K562 (cell line): Measurements from ENCODE around the gene CLCN6. TPM values are rescaled to one million over a fixed set of nuclear protein-coding genes. Genes with fewer than 3 reads are reported as not detected.

Experiments
- ATF3 ChIP-seq, 2 experiments: fragments of 450-650 bp in 1 of 2; sonication (generic) in 1 of 2; formaldehyde crosslinking in 1 of 2; IDR thresholded peaks in 1 of 2; conservative IDR thresholded peaks in 1 of 2; 2 replicates each; pipeline versions ENCODE4 v1.6.1 to v1.8.1; 2016 to 2023; ENCODE audit warnings: mild to moderate bottlenecking in 2 of 2, moderate library complexity in 2 of 2, inconsistent platforms in 1 of 2, missing genetic modification reagents in 1 of 2
- CBFA2T2 ChIP-seq: fragments of 450-650 bp; conservative IDR thresholded peaks from 2 replicates; pipeline ENCODE4 v1.6.1; 2017; ENCODE audit warnings: mild to moderate bottlenecking
- CREBBP ChIP-seq: IDR thresholded peaks from one replicate; pipeline ENCODE4 v1.6.1; 2012; ENCODE audit warnings: low read depth, mild to moderate bottlenecking, control low read depth, inconsistent platforms, low read length
- EHMT2 ChIP-seq: fragments of 450-650 bp; IDR thresholded peaks from 2 replicates; pipeline ENCODE4 v1.6.1; 2018; ENCODE audit warnings: antibody characterized with exemption
- FOXA3 ChIP-seq, 2 experiments: fragments of 450-650 bp in 1 of 2; sonication (generic) in 1 of 2; formaldehyde crosslinking; IDR thresholded peaks in 1 of 2; conservative IDR thresholded peaks in 1 of 2; 2 replicates each; pipeline versions ENCODE4 v1.4.0 to v1.8.0; 2020 to 2022; ENCODE audit warnings: mild to moderate bottlenecking in 2 of 2, missing genetic modification reagents in 1 of 2
- GTF2B ChIP-seq: IDR thresholded peaks from 2 replicates; pipeline ENCODE4 v1.6.1; 2011; ENCODE audit not compliant: insufficient read length; ENCODE audit errors: extremely low read depth
- HCFC1 ChIP-seq: IDR thresholded peaks from 2 replicates; pipeline ENCODE4 v1.6.1; 2012; ENCODE audit warnings: low read depth, low read length, improper control_type of control experiment
- KAT8 ChIP-seq: fragments of 450-650 bp; IDR thresholded peaks from 2 replicates; pipeline ENCODE4 v1.6.1; 2016; ENCODE audit warnings: low read depth, mild to moderate bottlenecking
- NEUROD1 ChIP-seq: fragments of 150-350 bp; IDR thresholded peaks from 2 replicates; pipeline ENCODE4 v1.6.1; 2014; ENCODE audit warnings: borderline replicate concordance, low read length, low read depth; ENCODE audit not compliant: partially characterized antibody
- NFE2L1 ChIP-seq: fragments of 450-650 bp; IDR thresholded peaks from 2 replicates; pipeline ENCODE4 v1.6.1; 2016; ENCODE audit warnings: missing genetic modification characterization, low read depth, mild to moderate bottlenecking, missing compliant biosample characterization, moderate library complexity, borderline replicate concordance
- NR2C2 ChIP-seq, 2 experiments: fragments of 200-800 bp in 1 of 2; sonication (Bioruptor generic) in 1 of 2; sonication (generic) in 1 of 2; formaldehyde crosslinking in 1 of 2; IDR thresholded peaks; 2 replicates each; pipeline versions ENCODE4 v1.6.1 to v1.8.0; 2016 to 2022; ENCODE audit warnings: mild to moderate bottlenecking in 1 of 2, missing compliant biosample characterization in 1 of 2, missing genetic modification characterization in 1 of 2, missing genetic modification reagents in 1 of 2
- POLR2G ChIP-seq: fragments of 200-400 bp; formaldehyde crosslinking; IDR thresholded peaks from 2 replicates; pipeline ENCODE4 v1.6.1; 2017; ENCODE audit warnings: low read depth, mild to moderate bottlenecking, antibody characterized with exemption, low read length, moderate library complexity
- RBM17 ChIP-seq: fragments of 200-400 bp; formaldehyde crosslinking; IDR thresholded peaks from 2 replicates; pipeline ENCODE4 v1.6.1; 2017; ENCODE audit warnings: low read depth, mild to moderate bottlenecking, low read length, borderline replicate concordance
- RBM39 ChIP-seq: fragments of 200-400 bp; formaldehyde crosslinking; optimal IDR thresholded peaks from 2 replicates; pipeline ENCODE3; 2018; ENCODE audit warnings: low read depth, low read length
- SIX5 ChIP-seq, 2 experiments: IDR thresholded peaks; 2 replicates each; pipeline ENCODE4 v1.6.1; 2011; ENCODE audit warnings: low read length in 2 of 2, borderline replicate concordance in 1 of 2, low read depth in 1 of 2, mild to moderate bottlenecking in 1 of 2, moderate library complexity in 1 of 2; ENCODE audit not compliant: insufficient read depth in 1 of 2
- SMARCB1 ChIP-seq: IDR thresholded peaks from 2 replicates; pipeline ENCODE4 v1.6.1; 2011; ENCODE audit warnings: improper control_type of control experiment, low read depth; ENCODE audit not compliant: insufficient read length
- SRSF7 ChIP-seq: fragments of 200-400 bp; formaldehyde crosslinking; optimal IDR thresholded peaks from 2 replicates; pipeline ENCODE3; 2017; ENCODE audit warnings: mild to moderate bottlenecking, low read depth, low read length
- SRSF9 ChIP-seq: fragments of 200-400 bp; formaldehyde crosslinking; IDR thresholded peaks from 2 replicates; pipeline ENCODE4 v1.6.1; 2017; ENCODE audit warnings: low read depth, low read length, borderline replicate concordance
- TARDBP ChIP-seq: fragments of 450-650 bp; IDR thresholded peaks from 2 replicates; pipeline ENCODE4 v1.6.1; 2016
- TCF3 ChIP-seq: sonication (generic); formaldehyde crosslinking; IDR thresholded peaks from 2 replicates; pipeline ENCODE4 v1.4.0; 2020; ENCODE audit warnings: mild to moderate bottlenecking, missing genetic modification reagents
- TRIM28 ChIP-seq: fragments of 450-650 bp; IDR thresholded peaks from 2 replicates; pipeline ENCODE4 v1.6.1; 2017
- YY1 ChIP-seq, 3 experiments: IDR thresholded peaks; 2 replicates each; pipeline ENCODE4 v1.6.1; 2011; ENCODE audit warnings: low read length in 2 of 3, mild to moderate bottlenecking in 2 of 3, moderate library complexity in 2 of 3, borderline replicate concordance in 1 of 3, control low read depth in 1 of 3, low read depth in 1 of 3; ENCODE audit not compliant: insufficient read depth in 3 of 3, insufficient replicate concordance in 2 of 3, control insufficient read depth in 1 of 3, insufficient read length in 1 of 3; ENCODE audit errors: extremely low read depth in 1 of 3
- ZEB2 ChIP-seq: fragments of 450-650 bp; IDR thresholded peaks from 2 replicates; pipeline ENCODE4 v1.6.1; 2016
- ZNF347 ChIP-seq: fragments of 450-650 bp; formaldehyde crosslinking; IDR thresholded peaks from 2 replicates; pipeline ENCODE4 v1.4.0; 2020; ENCODE audit warnings: low read depth, mild to moderate bottlenecking, moderate library complexity
- ZNF444 ChIP-seq: fragments of 250-450 bp; sonication (Bioruptor Pico); IDR thresholded peaks from 2 replicates; pipeline ENCODE4 v1.4.0; 2020; ENCODE audit warnings: mild to moderate bottlenecking, moderate library complexity
- ZNF583 ChIP-seq: fragments of 250-450 bp; sonication (Bioruptor Pico); IDR thresholded peaks from 2 replicates; pipeline ENCODE4 v1.4.0; 2020
- polyA plus RNA-seq, 8 experiments: library from polyadenylated mRNA; depleted of rRNA in 4 of 8; stranded (reverse) in 5 of 8; unstranded in 3 of 8; fragments of >200 nt; fragmentation: Nextera tagmentation in 2 of 8; fragmentation: Illumina TruSeq in 1 of 8; extraction: Ambion mirVana in 2 of 8; extraction: Trizol in 1 of 8; gene quantifications; 2 replicates each; pipeline versions ENCODE4 v1.2.1 to v1.2.3, GENCODE V29; 2011 to 2014; ENCODE audit warnings: inconsistent platforms in 1 of 8, missing spikeins in 1 of 8
- total RNA-seq, 7 experiments: library from RNA; depleted of rRNA in 6 of 7; stranded (reverse); fragments of >200 nt in 6 of 7; fragmentation: Illumina TruSeq in 2 of 7; extraction: Trizol in 2 of 7; gene quantifications; 2 replicates each; pipeline versions ENCODE4 v1.2.1 to v1.2.3, GENCODE V29; 2011 to 2021; ENCODE audit warnings: low replicate concordance in 1 of 7

The CLCN6 gene
- total and polyA plus RNA-seq, 9 of the 15 experiments (the other 6 are each of a cell fraction or from before 2014, with no cell fraction given) = 2.0 to 21.8 (median 13.6) TPM

GRCh38 chr1:11805422-11806306 lies at the start of gene CLCN6, which contains the start of gene MTHFR (continued):
- TF ChIP-seq CREBBP (no peak), SRSF7 (no peak), GTF2B (no peak), RBM39 (no peak), SMARCB1 (no peak), FOXA3 (CRISPR knock-in tag; conservative IDR thresholded peaks at IDR 0.05 in 1 of 2, IDR thresholded peaks at IDR 0.05 in 1 of 2) (peak in 1 of 2 experiments; percentile 21; a peak in 1 of 4 replicates), KAT8 (no peak), NFE2L1 (tag) (no peak), HCFC1 (peak; percentile 73), ZNF347 (CRISPR knock-in tag) (no peak), TRIM28 (0 out of 2 replicates have a peak, but pooled peaks have one; percentile 20), TARDBP (peak; percentile 72; the same call in 1 of the 2 replicates), RBM17 (no peak), CBFA2T2 (no peak), EHMT2 (no peak), ATF3 (IDR thresholded peaks at IDR 0.05) (no peak), ATF3 (CRISPR knock-in tag; conservative IDR thresholded peaks at IDR 0.05) (peak; percentile 86), ZNF583 (CRISPR knock-in tag) (0 out of 2 replicates have a peak, but pooled peaks have one; percentile 11), YY1 (IDR thresholded peaks at IDR 0.05; ENCODE audit: borderline replicate concordance in 1 of 3, control insufficient read depth in 1 of 3, extremely low read depth in 1 of 3, insufficient read depth in 3 of 3, insufficient read length in 1 of 3, insufficient replicate concordance in 2 of 3, low read depth in 1 of 3, low read length in 2 of 3) (peak; percentile 81 to 95 (median 94)), TCF3 (CRISPR knock-in tag) (no peak; the same call in 1 of the 2 replicates), SRSF9 (no peak), ZEB2 (peak; percentile 73; the same call in 1 of the 2 replicates), ZNF444 (0 out of 2 replicates have a peak, but pooled peaks have one; percentile 41), NR2C2 (CRISPR knock-in tag; IDR thresholded peaks at IDR 0.05) (no peak), NR2C2 (tag; IDR thresholded peaks at IDR 0.05) (peak; percentile 83; the same call in 1 of the 2 replicates), NEUROD1 (peak; percentile 74), SIX5 (IDR thresholded peaks at IDR 0.05; ENCODE audit: borderline replicate concordance in 1 of 2, insufficient read depth in 1 of 2, low read depth in 1 of 2, low read length in 2 of 2) (peak; percentile 38 to 49; a peak in 3 of 4 replicates), POLR2G (peak; percentile 98)
